Superior temporal gyrus (tissue), 1 donor: ENCODE measurements around the gene NLRP1.

Experiments
- DNase-seq: peaks from one replicate; pipeline ENCODE4 v3.0.0-alpha.2; 2016; ENCODE audit errors: extremely low spot score

Gene NLRP1

GRCh38 chr17:5478992-5479391 is 105.3 kb downstream of the NLRP1 start:
- DNase-seq, result no peak

GRCh38 chr17:5473906-5474305 is 110.4 kb downstream of the NLRP1 start:
- DNase-seq, result no peak

- DNase-seq, result no peak
Measured at GRCh38 chr17:5472511-5472910, 111.8 kb downstream of the NLRP1 start.

- DNase-seq, result no peak
Measured at GRCh38 chr17:5468075-5468473, 116.2 kb downstream of the NLRP1 start.

- no peak for DNase-seq
Measured at GRCh38 chr17:5467416-5467815, 116.9 kb downstream of the NLRP1 start.

- DNase-seq, result no peak
Measured at GRCh38 chr17:5466295-5466694, 118.0 kb downstream of the NLRP1 start.

- DNase-seq, result no peak
Measured at GRCh38 chr17:5464717-5465507, 119.4 kb downstream of the NLRP1 start.
